HCT116 (cell line): ENCODE results near the gene ALDH1L1. TPM values are rescaled to one million over a fixed set of nuclear protein-coding genes. Genes with fewer than 3 reads are reported as not detected.

Experiments used
- ATAC-seq: fragments of 200-7000 bp; cut with Tn5 transposase; 2 replicates; pipeline ENCODE4 v1.9.1; 2020; ENCODE audit warnings: mild to moderate bottlenecking, moderate library complexity
- BruUV-seq: library from RNA; stranded (reverse); fragments of 400-500 nt; replicated peaks from 2 replicates; lab custom pipeline; 2021; lab: Mats Ljungman, UMichigan
- CTCF ChIA-PET: fragments of 300-600 bp; sonication (Branson Sonifier 250); formaldehyde crosslinking; loops from one replicate; lab custom pipeline; 2021; ENCODE audit warnings: antibody characterized with exemption; lab: Charles Lee
- POLR2A ChIA-PET: fragments of 300-600, 350-600 bp; sonication (Branson Sonifier 250); formaldehyde crosslinking; loops from one replicate; lab custom pipeline; 2021; ENCODE audit warnings: antibody characterized with exemption; lab: Charles Lee
- RAD21 ChIA-PET, 2 experiments: fragments of 300-600 bp; sonication (Branson Sonifier 250); formaldehyde crosslinking; loops; one replicate each; lab custom pipeline; 2023; ENCODE audit warnings: low total read pairs in 2 of 2; ENCODE audit not compliant: uncharacterized antibody in 2 of 2, unreplicated experiment in 2 of 2, low non-redundant PET in 1 of 2; lab: Charles Lee
- DNase-seq: peaks from one replicate; pipeline ENCODE4 v3.0.0-alpha.2; 2010; ENCODE audit warnings: low read depth, low spot score
- H2AFZ ChIP-seq: fragments of 200-600 bp; shearing (Covaris generic), sonication (generic); 2 replicates; pipeline ENCODE4 v1.6.1; 2017; ENCODE audit warnings: low read depth, mixed run types, mixed read lengths, antibody characterized with exemption, low read length; ENCODE audit not compliant: poor library complexity, severe bottlenecking
- H3K27ac ChIP-seq: 2 replicates; pipeline ENCODE4 v1.5.1; 2012; ENCODE audit warnings: low read depth, low read length
- H3K27me3 ChIP-seq: fragments of 200-600 bp; sonication (generic); 2 replicates; pipeline ENCODE4 v1.6.1; 2016; ENCODE audit warnings: mixed run types, low read length, mixed read lengths; ENCODE audit not compliant: insufficient read depth
- H3K36me3 ChIP-seq, 2 experiments: fragments of 200-500 bp in 1 of 2; fragments of 200-600 bp in 1 of 2; sonication (Bioruptor generic) in 1 of 2; sonication (generic) in 1 of 2; 2 replicates each; pipeline versions ENCODE4 v1.5.1 to v1.6.1; 2014 to 2016; ENCODE audit warnings: low read length in 2 of 2, inconsistent platforms in 1 of 2, mixed read lengths in 1 of 2, mixed run types in 1 of 2; ENCODE audit not compliant: insufficient read depth in 2 of 2, control insufficient read depth in 1 of 2
- H3K4me1 ChIP-seq, 2 experiments: fragments of 200-600 bp in 1 of 2; sonication (generic) in 1 of 2; 2 replicates each; pipeline versions ENCODE4 v1.5.1 to v1.6.1; 2012 to 2017; ENCODE audit warnings: low read length in 2 of 2, inconsistent platforms in 1 of 2, mild to moderate bottlenecking in 1 of 2, mixed read lengths in 1 of 2, mixed run types in 1 of 2, moderate library complexity in 1 of 2; ENCODE audit not compliant: insufficient read depth in 2 of 2, control insufficient read depth in 1 of 2
- H3K4me2 ChIP-seq: fragments of 200-600 bp; sonication (generic); 2 replicates; pipeline ENCODE4 v1.6.1; 2017; ENCODE audit warnings: mixed run types, low read length, mixed read lengths
- H3K4me3 ChIP-seq, 2 experiments: fragments of 200-600 bp in 1 of 2; sonication (generic) in 1 of 2; replicated peaks in 1 of 2; 2 replicates each; pipeline ENCODE4 v1.5.1; 2011 to 2016; ENCODE audit warnings: low read length in 2 of 2, control low read depth in 1 of 2, low read depth in 1 of 2, mild to moderate bottlenecking in 1 of 2, mixed read lengths in 1 of 2, mixed run types in 1 of 2
- H3K79me2 ChIP-seq: fragments of 200-600 bp; sonication (generic); 2 replicates; pipeline ENCODE4 v1.6.1; 2017; ENCODE audit warnings: mild to moderate bottlenecking, mixed run types, low read length, moderate library complexity, mixed read lengths; ENCODE audit not compliant: insufficient read depth
- H3K9ac ChIP-seq: fragments of 200-600 bp; sonication (generic); 2 replicates; pipeline ENCODE4 v1.6.1; 2016; ENCODE audit warnings: low read length, mixed read lengths
- H3K9me2 ChIP-seq: fragments of 200-600 bp; sonication (generic), shearing (Covaris generic); 2 replicates; pipeline ENCODE4 v1.6.1; 2017; ENCODE audit warnings: mixed run types, mild to moderate bottlenecking, moderate library complexity; ENCODE audit not compliant: insufficient read depth
- H3K9me3 ChIP-seq, 2 experiments: fragments of 200-500 bp in 1 of 2; fragments of 200-600 bp in 1 of 2; sonication (Bioruptor generic) in 1 of 2; sonication (generic) in 1 of 2; 2 replicates each; pipeline ENCODE4 v1.6.1; 2014 to 2017; ENCODE audit warnings: low read length in 2 of 2, mixed read lengths in 2 of 2, inconsistent platforms in 1 of 2, low read depth in 1 of 2, mild to moderate bottlenecking in 1 of 2, mixed run types in 1 of 2, moderate library complexity in 1 of 2; ENCODE audit not compliant: control insufficient read depth in 1 of 2, insufficient read depth in 1 of 2
- H4K20me1 ChIP-seq: fragments of 200-600 bp; sonication (generic), shearing (Covaris generic); 2 replicates; pipeline ENCODE4 v1.6.1; 2017; ENCODE audit warnings: mixed run types, mild to moderate bottlenecking, moderate library complexity; ENCODE audit not compliant: insufficient read depth
- CBX3 ChIP-seq: IDR thresholded peaks from 2 replicates; pipeline ENCODE4 v1.6.1; 2012; ENCODE audit warnings: low read depth
- EZH2phosphoT487 ChIP-seq: fragments of 200-600 bp; IDR thresholded peaks from 2 replicates; pipeline ENCODE4 v1.6.1; 2018; ENCODE audit warnings: antibody characterized with exemption, borderline replicate concordance
- POLR2AphosphoS5 ChIP-seq: IDR thresholded peaks from 2 replicates; pipeline ENCODE4 v1.6.1; 2011; ENCODE audit warnings: mild to moderate bottlenecking, low read depth, low read length, moderate library complexity
- SIN3A ChIP-seq: IDR thresholded peaks from 2 replicates; pipeline ENCODE4 v1.6.1; 2012; ENCODE audit warnings: low read depth
- SRF ChIP-seq: IDR thresholded peaks from 2 replicates; pipeline ENCODE4 v1.6.1; 2012; ENCODE audit warnings: low read depth
- YY1 ChIP-seq: IDR thresholded peaks from 2 replicates; pipeline ENCODE4 v1.6.1; 2011; ENCODE audit warnings: low read length, low read depth, moderate library complexity, mild to moderate bottlenecking; ENCODE audit not compliant: insufficient replicate concordance; ENCODE audit errors: extremely low read depth
- ZNF274 ChIP-seq: fragments of 200-500 bp; sonication (Bioruptor generic); IDR thresholded peaks from 2 replicates; pipeline ENCODE4 v1.6.1; 2014; ENCODE audit warnings: mild to moderate bottlenecking, low read depth, low read length, inconsistent platforms
- intact Hi-C: fragments of 100-400 bp; cut with micrococcal nuclease; formaldehyde crosslinking; loops from 2 replicates; pipeline ENCODE4 v1.10.0; 2022
- total RNA-seq: library from RNA; stranded (reverse); gene quantifications from one replicate; pipeline ENCODE4 v1.2.1, GENCODE V29; 2021; ENCODE audit not compliant: unreplicated experiment
- TF ChIP-seq, protein P1 (sequence below), 3 experiments: fragments of 200-600 bp in 1 of 3; sonication (generic) in 1 of 3; IDR thresholded peaks in 2 of 3; conservative IDR thresholded peaks in 1 of 3; 2 replicates each; pipeline ENCODE4 v1.5.1; 2012 to 2017; ENCODE audit warnings: low read depth in 2 of 3, low read length in 2 of 3, antibody characterized with exemption in 1 of 3, borderline replicate concordance in 1 of 3, control low read depth in 1 of 3, mild to moderate bottlenecking in 1 of 3, mixed read lengths in 1 of 3, mixed run types in 1 of 3, moderate library complexity in 1 of 3; ENCODE audit not compliant: insufficient read depth in 1 of 3

Gene ALDH1L1
- total RNA-seq, 1 experiment from 2014 or later = 0.81 TPM

DNA sequence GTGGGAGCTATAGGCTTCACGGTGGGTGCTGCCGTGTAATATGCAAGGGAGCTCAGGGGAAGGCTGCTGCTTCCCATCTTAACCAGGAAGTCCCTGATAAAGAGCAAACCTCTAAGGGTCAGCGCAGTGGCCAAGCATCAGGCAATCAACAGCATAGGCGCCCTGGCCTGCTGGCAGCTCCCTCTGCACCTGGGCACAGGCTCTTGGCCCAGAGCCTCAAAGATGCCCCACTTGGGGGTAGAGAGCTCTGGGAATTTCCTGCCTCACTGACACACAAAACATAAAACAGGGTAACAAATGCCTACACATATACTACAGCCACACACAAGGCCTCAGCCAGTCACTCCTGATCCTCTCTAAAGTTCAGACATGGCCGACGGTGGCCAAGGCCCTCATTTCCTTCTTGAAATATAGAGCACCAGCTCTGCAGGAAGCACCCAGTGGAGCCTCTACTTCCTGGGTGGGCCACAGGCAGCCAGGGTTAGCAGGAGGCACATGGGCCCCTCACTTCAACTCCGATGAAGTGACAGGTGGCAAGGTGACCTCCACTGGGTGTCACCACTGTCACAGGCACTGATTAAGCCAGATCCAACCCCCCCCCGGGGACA is 116.9 kb downstream of the ALDH1L1 start:
- no peaks in the 10 kb centered on the region for H3K79me2 ChIP-seq
- H3K9ac ChIP-seq = no peak overlapping the region
- CTCF ChIA-PET = no interaction called here
- H3K36me3 ChIP-seq = no peaks in the 10 kb centered on the region
- no peaks in the 10 kb centered on the region for H4K20me1 ChIP-seq
- H3K4me2 ChIP-seq = no peak overlapping the region
- H3K27me3 ChIP-seq = no peaks in the 10 kb centered on the region
- intact Hi-C loops = no loop called here
- DNase-seq (no peak), ATAC-seq (no peak)
- no peaks in the 10 kb centered on the region for H3K4me1 ChIP-seq
- POLR2A ChIA-PET = no interaction called here
- H3K27ac ChIP-seq = no peak overlapping the region
- RAD21 ChIA-PET = no interaction called here
- H3K4me3 ChIP-seq = no peak overlapping the region
- H3K9me3 ChIP-seq = no peaks in the 10 kb centered on the region
- no TSS peak for BruUV-seq
- TF ChIP-seq SIN3A = no peak
- no peak for TF ChIP-seq SRF
- TF ChIP-seq CBX3 = no peak
- TF ChIP-seq EZH2phosphoT487 = no peak
- no peak overlapping the region for H2AFZ ChIP-seq
- no peaks in the 10 kb centered on the region for H3K9me2 ChIP-seq

DNA sequence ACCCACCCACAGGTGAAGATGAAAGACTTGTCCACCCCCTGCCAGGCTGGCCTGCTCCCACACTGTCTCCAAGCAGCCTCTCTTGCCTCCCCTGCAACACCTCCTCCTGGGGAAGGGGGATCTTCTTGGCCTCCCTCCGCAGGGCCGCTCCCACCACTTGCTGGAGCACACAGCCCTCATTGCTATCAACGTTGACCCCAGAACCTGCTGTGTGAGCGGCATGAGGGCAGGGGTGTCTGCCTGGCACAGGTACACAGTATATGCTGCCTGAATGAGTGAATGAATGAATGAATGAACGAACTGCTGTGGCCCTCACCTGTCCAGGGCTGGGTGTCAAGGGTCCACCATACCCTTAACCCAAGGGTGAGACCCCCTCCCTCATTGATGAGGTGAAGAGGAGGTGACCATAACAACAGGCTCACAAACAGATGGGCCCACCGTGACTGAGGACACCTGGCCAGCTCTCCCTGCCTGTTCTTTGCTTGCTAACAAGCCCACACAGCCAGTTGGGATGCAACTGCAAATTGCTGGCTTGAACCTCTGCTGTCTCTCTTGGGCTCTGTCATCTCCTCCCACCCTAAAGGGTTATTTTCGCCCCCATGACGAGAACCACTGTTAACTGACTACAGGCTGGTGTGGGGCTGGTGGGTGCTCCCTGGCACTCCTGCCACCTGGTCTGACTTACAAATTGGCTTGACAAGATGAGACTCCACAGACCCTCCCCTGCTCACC is 118.9 kb downstream of the ALDH1L1 start:
- RAD21 ChIA-PET = no interaction called here
- TF ChIP-seq POLR2AphosphoS5 (no peak), YY1 (no peak), ZNF274 (no peak)
- TF ChIP-seq, protein P1, sequence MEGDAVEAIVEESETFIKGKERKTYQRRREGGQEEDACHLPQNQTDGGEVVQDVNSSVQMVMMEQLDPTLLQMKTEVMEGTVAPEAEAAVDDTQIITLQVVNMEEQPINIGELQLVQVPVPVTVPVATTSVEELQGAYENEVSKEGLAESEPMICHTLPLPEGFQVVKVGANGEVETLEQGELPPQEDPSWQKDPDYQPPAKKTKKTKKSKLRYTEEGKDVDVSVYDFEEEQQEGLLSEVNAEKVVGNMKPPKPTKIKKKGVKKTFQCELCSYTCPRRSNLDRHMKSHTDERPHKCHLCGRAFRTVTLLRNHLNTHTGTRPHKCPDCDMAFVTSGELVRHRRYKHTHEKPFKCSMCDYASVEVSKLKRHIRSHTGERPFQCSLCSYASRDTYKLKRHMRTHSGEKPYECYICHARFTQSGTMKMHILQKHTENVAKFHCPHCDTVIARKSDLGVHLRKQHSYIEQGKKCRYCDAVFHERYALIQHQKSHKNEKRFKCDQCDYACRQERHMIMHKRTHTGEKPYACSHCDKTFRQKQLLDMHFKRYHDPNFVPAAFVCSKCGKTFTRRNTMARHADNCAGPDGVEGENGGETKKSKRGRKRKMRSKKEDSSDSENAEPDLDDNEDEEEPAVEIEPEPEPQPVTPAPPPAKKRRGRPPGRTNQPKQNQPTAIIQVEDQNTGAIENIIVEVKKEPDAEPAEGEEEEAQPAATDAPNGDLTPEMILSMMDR (IDR thresholded peaks at IDR 0.05 in 2 of 3, conservative IDR thresholded peaks at IDR 0.05 in 1 of 3; ENCODE audit: borderline replicate concordance in 1 of 3, insufficient read depth in 1 of 3, low read depth in 2 of 3, low read length in 2 of 3) = no peak
- TF ChIP-seq, all 23 proteins: peak for 0
- Histone ChIP-seq H3K79me2 (no peaks in the 10 kb centered on the region), H3K9ac (no peak overlapping the region), H3K4me1 (peaks cover 2 to 14% of the 10 kb centered on the region in 2 experiments; a peak in 3 of 4 replicates), H2AFZ (no peak overlapping the region), H3K4me2 (no peak overlapping the region), H4K20me1 (no peaks in the 10 kb centered on the region), H3K27me3 (no peaks in the 10 kb centered on the region), H3K9me3 (no peaks in the 10 kb centered on the region), H3K9me2 (no peaks in the 10 kb centered on the region), H3K4me3 (no peak overlapping the region), H3K36me3 (no peaks in the 10 kb centered on the region), H3K27ac (no peak overlapping the region)
- ChIA-PET CTCF (interaction anchor here (0.5 kb wide), 1 partner anchor 675 kb away, joined by 3 read pairs; no protein-coding TSS in a partner anchor), POLR2A (no interaction called here)
- ATAC-seq (no peak), DNase-seq (no peak)
- BruUV-seq = no TSS peak
- intact Hi-C loops = no loop called here
